Measurements from ENCODE around the gene PTPN7.
A peak's percentile ranks its signal among the peaks of the same experiment; 100 is the strongest.
"Not testable (repeated sequence)": the region's sequence is repeated elsewhere in the genome, so short reads cannot be mapped to it uniquely, and the experiment has no call there.

The PTPN7 gene

GRCh38 chr1:202160377-202160940 lies at the start of gene PTPN7:
PTPN7 (minus strand) TSS chr1:202160602; CDS start chr1:202159402, 1,200 bp downstream.
- peak; percentile 83 for DNase-seq (ENCODE audit: low read depth, low spot score)

GRCh38 chr1:202208351-202208857 lies 48.0 kb upstream of the PTPN7 start:
- DNase-seq (ENCODE audit: low read depth, low spot score): no peak

- DNase-seq (ENCODE audit: low read depth, low spot score): no peak
These were observed 46.9 kb upstream of the PTPN7 start for GRCh38 chr1:202207292-202207691.

GRCh38 chr1:202205523-202206190 lies 45.3 kb upstream of the PTPN7 start:
- DNase-seq (ENCODE audit: low read depth, low spot score): no peak

GRCh38 chr1:202204065-202204464 lies 43.7 kb upstream of the PTPN7 start:
- no peak for DNase-seq (ENCODE audit: low read depth, low spot score)

GRCh38 chr1:202203238-202204039 lies 43.0 kb upstream of the PTPN7 start:
- no peak for DNase-seq (ENCODE audit: low read depth, low spot score)

GRCh38 chr1:202202500-202203168 lies 42.2 kb upstream of the PTPN7 start:
- DNase-seq (ENCODE audit: low read depth, low spot score): no peak

- no peak for DNase-seq (ENCODE audit: low read depth, low spot score)
These were observed 41.6 kb upstream of the PTPN7 start for GRCh38 chr1:202201971-202202370.

- DNase-seq (ENCODE audit: low read depth, low spot score): no peak
These were observed 40.9 kb upstream of the PTPN7 start for GRCh38 chr1:202201266-202201665.

- DNase-seq (ENCODE audit: low read depth, low spot score): no peak
These were observed 40.3 kb upstream of the PTPN7 start for GRCh38 chr1:202200669-202201068.

- DNase-seq (ENCODE audit: low read depth, low spot score): no peak
These were observed 39.7 kb upstream of the PTPN7 start for GRCh38 chr1:202200112-202200548.

GRCh38 chr1:202199040-202199889 lies 38.9 kb upstream of the PTPN7 start:
- DNase-seq (ENCODE audit: low read depth, low spot score): no peak

- no peak for DNase-seq (ENCODE audit: low read depth, low spot score)
These were observed 37.9 kb upstream of the PTPN7 start for GRCh38 chr1:202198366-202198724.

- no peak for DNase-seq (ENCODE audit: low read depth, low spot score)
These were observed 37.4 kb upstream of the PTPN7 start for GRCh38 chr1:202197653-202198365.

GRCh38 chr1:202194328-202194648 lies 33.9 kb upstream of the PTPN7 start:
- no peak for DNase-seq (ENCODE audit: low read depth, low spot score)

GRCh38 chr1:202193614-202194327 lies 33.4 kb upstream of the PTPN7 start, which contains the start of gene LGR6:
LGR6 (plus strand) TSS chr1:202193799; CDS start chr1:202193990, 191 bp downstream.
- no peak for DNase-seq (ENCODE audit: low read depth, low spot score)

- peak; percentile 22 for DNase-seq (ENCODE audit: low read depth, low spot score)
These were observed 32.6 kb upstream of the PTPN7 start for GRCh38 chr1:202192770-202193613.

- not testable (repeated sequence) for DNase-seq (ENCODE audit: low read depth, low spot score)
These were observed 31.0 kb upstream of the PTPN7 start for GRCh38 chr1:202191391-202191790.
